Right ventricle myocardium inferior (tissue), 1 donor: ENCODE data around the gene NHLH1. TPM values are rescaled to one million over a fixed set of nuclear protein-coding genes. Genes with fewer than 3 reads are reported as not detected.

ENCODE experiments used
- total RNA-seq: library from RNA; stranded (reverse); fragmentation: NEBNext Ultra II Directional; extraction: Animal tissue kit (Norgen Biotek cat#: 25700); gene quantifications from one replicate; pipeline ENCODE4 v1.2.1, GENCODE V29; 2021
- donor health status: DM: no; HTN: yes; CAD: no; lungs with severe emphysema.

NHLH1 gene
- total RNA-seq, 1 donor from 2014 or later: not detected

Other genes starting within 250 kb of the NHLH1 start
- gene ATP1A4, start 215.5 kb upstream of the NHLH1 start, total RNA-seq: not detected
- gene CASQ1, start 176.5 kb upstream of the NHLH1 start, total RNA-seq: 27.0 TPM
- 283 TPM for gene PEA15, start 161.7 kb upstream of the NHLH1 start, total RNA-seq
- gene DCAF8, start 104.5 kb upstream of the NHLH1 start, total RNA-seq: 142 TPM
- 102 TPM for gene PEX19, start 81.9 kb upstream of the NHLH1 start, total RNA-seq
- 84.2 TPM for gene COPA, start 23.8 kb upstream of the NHLH1 start, total RNA-seq
- gene NCSTN, start 23.7 kb upstream of the NHLH1 start, total RNA-seq: 66.7 TPM
- 2.0 TPM for gene VANGL2, start 33.5 kb downstream of the NHLH1 start, total RNA-seq
- 0.46 TPM for gene SLAMF6, start 156.2 kb downstream of the NHLH1 start, total RNA-seq
- gene CD84, start 212.4 kb downstream of the NHLH1 start, total RNA-seq: 3.4 TPM